Measurements from ENCODE around the gene KCNT2. TPM values are rescaled to one million over a fixed set of nuclear protein-coding genes. Genes with fewer than 3 reads are reported as not detected.
"Not testable (repeated sequence)": the region's sequence is repeated elsewhere in the genome, so short reads cannot be mapped to it uniquely, and the experiment has no call there.

Gene KCNT2
- total and polyA plus RNA-seq, 9 donors = 4.8 to 10.6 (median 8.4) TPM

DNA sequence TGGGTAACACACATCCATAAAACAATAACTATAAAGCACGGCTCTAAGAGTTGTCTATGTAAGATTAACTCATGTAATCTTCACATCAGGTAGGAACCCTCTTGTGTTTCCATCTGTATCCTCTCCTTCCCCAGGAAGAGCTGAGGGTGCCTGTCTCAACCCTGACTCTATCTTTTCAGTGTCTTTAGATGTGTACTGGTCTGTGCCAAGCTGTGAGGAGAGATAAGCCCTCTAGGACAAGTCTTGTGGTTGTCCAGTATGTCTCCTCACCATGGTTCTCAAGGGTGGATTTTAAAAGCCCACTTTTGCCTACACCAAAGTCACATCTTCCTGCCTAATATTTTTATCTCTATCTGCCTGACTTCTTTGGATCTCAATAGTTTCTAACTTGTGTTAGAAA is 300.1 kb downstream of the KCNT2 start:
- Histone ChIP-seq H3K9me3 (replicated peaks; ENCODE audit: control insufficient read depth, low read depth, low read length) (no peaks in the 10 kb centered on the region), H3K36me3 (ENCODE audit: control insufficient read depth, insufficient read depth, low read length) (no peaks in the 10 kb centered on the region), H3K4me3 (ENCODE audit: low read length) (no peak overlapping the region), H3K4me1 (ENCODE audit: control insufficient read depth, insufficient read depth, low read length) (no peaks in the 10 kb centered on the region), H3K27me3 (ENCODE audit: control insufficient read depth, insufficient read depth, low read length) (no peaks in the 10 kb centered on the region), H3K27ac (ENCODE audit: low read length) (no peak overlapping the region)
- DNase-seq = no peak
- no CpG with 5 or more reads among the region's 1 CpG for WGBS (ENCODE audit: insufficient coverage)

DNA sequence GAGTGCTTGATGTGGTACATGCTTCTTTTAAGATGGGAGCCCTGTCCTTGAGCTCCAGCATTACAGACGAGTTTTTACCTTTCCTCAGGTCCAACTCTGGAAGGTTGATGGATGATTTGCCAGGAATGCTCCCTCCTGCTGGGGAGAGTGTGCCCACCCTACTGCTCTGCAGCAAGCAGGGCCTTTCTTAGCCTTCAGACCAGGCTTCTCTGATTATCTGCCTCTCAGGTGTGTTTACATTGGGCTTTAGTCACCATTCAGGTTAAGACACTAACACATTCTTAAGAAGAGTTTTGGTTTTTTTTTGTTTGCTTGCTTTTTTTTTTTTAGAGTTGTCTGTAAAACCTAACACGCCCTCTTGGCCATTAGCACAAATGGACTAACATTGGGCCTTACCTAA is 301.8 kb downstream of the KCNT2 start:
- Histone ChIP-seq H3K27me3 (ENCODE audit: control insufficient read depth, insufficient read depth, low read length) (no peaks in the 10 kb centered on the region), H3K4me1 (ENCODE audit: control insufficient read depth, insufficient read depth, low read length) (no peaks in the 10 kb centered on the region), H3K4me3 (ENCODE audit: low read length) (no peak overlapping the region), H3K36me3 (ENCODE audit: control insufficient read depth, insufficient read depth, low read length) (no peaks in the 10 kb centered on the region), H3K27ac (ENCODE audit: low read length) (no peak overlapping the region), H3K9me3 (replicated peaks; ENCODE audit: control insufficient read depth, low read depth, low read length) (no peaks in the 10 kb centered on the region)
- no peak for DNase-seq
- WGBS (ENCODE audit: insufficient coverage) = no CpG with 5 or more reads among the region's 2 CpGs

DNA sequence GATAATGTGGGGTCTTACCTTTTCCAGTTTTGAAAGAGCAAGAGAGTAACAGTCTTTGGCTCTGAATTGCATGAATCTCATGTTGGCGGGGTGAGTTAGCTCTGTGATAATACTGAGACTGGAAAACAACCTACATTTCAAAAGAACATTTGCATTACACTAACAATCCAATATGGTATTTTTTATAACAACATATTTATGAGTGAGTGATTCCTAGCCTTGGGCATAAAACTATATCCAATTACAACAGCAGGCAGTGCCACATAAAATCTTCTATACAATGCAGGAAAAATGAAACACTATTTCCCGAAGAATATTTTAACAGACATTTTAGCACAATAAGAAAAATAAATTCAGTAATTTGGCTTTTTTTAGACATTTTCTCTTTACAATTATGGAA is 303.0 kb downstream of the KCNT2 start:
- no peak for DNase-seq
- Histone ChIP-seq H3K9me3 (replicated peaks; ENCODE audit: control insufficient read depth, low read depth, low read length) (no peaks in the 10 kb centered on the region), H3K27me3 (ENCODE audit: control insufficient read depth, insufficient read depth, low read length) (no peaks in the 10 kb centered on the region), H3K4me3 (ENCODE audit: low read length) (no peak overlapping the region), H3K36me3 (ENCODE audit: control insufficient read depth, insufficient read depth, low read length) (no peaks in the 10 kb centered on the region), H3K27ac (ENCODE audit: low read length) (no peak overlapping the region), H3K4me1 (ENCODE audit: control insufficient read depth, insufficient read depth, low read length) (no peaks in the 10 kb centered on the region)
- WGBS (ENCODE audit: insufficient coverage) = no CpG with 5 or more reads among the region's 2 CpGs

DNA sequence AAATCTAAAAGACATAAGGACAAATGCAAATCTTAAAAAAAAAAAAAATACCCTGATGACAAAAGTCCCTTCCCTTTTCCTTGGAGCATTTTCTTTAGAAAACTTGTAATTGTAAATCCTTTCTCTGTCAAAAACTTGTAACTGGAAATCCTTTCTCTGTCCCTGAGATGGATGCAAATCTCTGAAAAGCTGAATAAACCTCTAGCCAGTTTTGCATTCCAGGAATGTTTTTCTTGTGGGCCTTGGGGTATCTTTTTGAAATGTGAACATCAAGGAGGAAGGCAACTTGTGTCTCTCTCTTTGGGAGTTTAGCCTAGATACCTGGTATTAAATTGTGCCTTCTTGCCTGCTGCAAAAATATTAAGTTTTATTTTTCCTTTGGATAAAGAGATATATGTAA is 305.3 kb downstream of the KCNT2 start:
- no peak overlapping the region for H3K4me3 ChIP-seq (ENCODE audit: low read length)
- no peak for DNase-seq
- H3K27ac ChIP-seq (ENCODE audit: low read length) = no peak overlapping the region
- no peaks in the 10 kb centered on the region for H3K4me1 ChIP-seq (ENCODE audit: control insufficient read depth, insufficient read depth, low read length)
- H3K36me3 ChIP-seq (ENCODE audit: control insufficient read depth, insufficient read depth, low read length) = no peaks in the 10 kb centered on the region
- H3K27me3 ChIP-seq (ENCODE audit: control insufficient read depth, insufficient read depth, low read length) = no peaks in the 10 kb centered on the region
- no peaks in the 10 kb centered on the region for H3K9me3 ChIP-seq (replicated peaks; ENCODE audit: control insufficient read depth, low read depth, low read length)

DNA sequence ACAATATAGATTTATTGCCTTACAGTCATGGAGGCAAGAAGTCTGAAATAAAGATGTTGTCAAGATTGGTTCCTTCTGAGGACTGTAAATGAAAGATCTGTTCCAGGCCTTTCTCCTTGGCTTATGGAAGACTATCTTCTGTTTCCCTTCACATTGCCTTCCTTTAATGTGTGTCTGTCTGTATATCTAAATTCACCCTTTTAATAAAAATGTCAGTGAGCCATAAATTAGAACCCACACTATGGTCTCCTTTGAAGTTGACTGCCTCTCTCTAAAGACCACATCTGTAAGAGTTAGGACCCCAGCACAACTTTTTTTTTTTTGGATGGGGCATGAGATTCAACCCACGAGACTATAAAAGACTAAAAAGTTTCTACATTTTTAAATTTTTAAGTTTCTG is 305.8 kb downstream of the KCNT2 start:
- Histone ChIP-seq H3K36me3 (ENCODE audit: control insufficient read depth, insufficient read depth, low read length) (no peaks in the 10 kb centered on the region), H3K4me1 (ENCODE audit: control insufficient read depth, insufficient read depth, low read length) (no peaks in the 10 kb centered on the region), H3K27ac (ENCODE audit: low read length) (no peak overlapping the region), H3K4me3 (ENCODE audit: low read length) (no peak overlapping the region), H3K27me3 (ENCODE audit: control insufficient read depth, insufficient read depth, low read length) (no peaks in the 10 kb centered on the region), H3K9me3 (replicated peaks; ENCODE audit: control insufficient read depth, low read depth, low read length) (no peaks in the 10 kb centered on the region)
- DNase-seq = no peak
- WGBS (ENCODE audit: insufficient coverage) = no CpG with 5 or more reads among the region's 1 CpG

DNA sequence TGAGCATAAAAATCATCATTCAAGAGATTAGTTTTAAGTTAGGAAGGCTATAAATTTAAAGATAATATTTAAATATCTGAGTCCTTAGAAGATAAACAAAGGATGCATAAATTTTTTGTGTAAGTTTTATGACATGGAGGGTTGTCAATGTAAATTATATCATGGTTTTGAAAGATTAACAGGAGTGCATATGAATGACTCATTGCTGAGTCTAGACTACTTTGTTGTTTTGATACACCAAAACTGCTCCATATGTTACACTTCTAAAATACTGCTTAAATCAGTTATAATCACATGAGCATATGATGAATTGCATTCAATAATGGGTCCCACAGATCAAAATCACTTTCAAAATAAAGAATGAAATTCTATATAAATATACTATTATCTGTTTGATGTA is 312.5 kb downstream of the KCNT2 start:
- H3K36me3 ChIP-seq (ENCODE audit: control insufficient read depth, insufficient read depth, low read length) = no peaks in the 10 kb centered on the region
- DNase-seq = no peak
- H3K4me1 ChIP-seq (ENCODE audit: control insufficient read depth, insufficient read depth, low read length) = no peaks in the 10 kb centered on the region
- H3K4me3 ChIP-seq (ENCODE audit: low read length) = no peak overlapping the region
- H3K9me3 ChIP-seq (replicated peaks; ENCODE audit: control insufficient read depth, low read depth, low read length) = no peaks in the 10 kb centered on the region
- H3K27ac ChIP-seq (ENCODE audit: low read length) = no peak overlapping the region
- no peaks in the 10 kb centered on the region for H3K27me3 ChIP-seq (ENCODE audit: control insufficient read depth, insufficient read depth, low read length)

DNA sequence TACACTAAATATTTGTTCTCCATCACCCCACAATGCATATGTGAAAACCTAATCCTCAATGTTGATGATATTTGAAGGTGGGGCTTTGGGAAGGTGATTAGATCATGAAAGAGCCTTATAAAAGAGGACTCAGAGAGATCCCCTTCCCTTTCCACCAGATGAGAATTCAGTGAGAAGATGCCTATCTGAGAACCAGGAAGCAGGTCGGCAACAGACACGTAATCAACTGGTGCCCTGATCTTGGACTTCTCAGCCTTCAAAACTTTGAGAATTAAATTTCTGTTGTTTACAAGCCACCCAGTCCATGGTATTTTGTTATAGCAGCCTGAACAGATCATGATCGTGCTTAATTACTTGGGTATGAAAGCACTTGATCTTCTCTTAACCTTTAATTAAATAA is 329.4 kb downstream of the KCNT2 start:
- 80% methylated on average over 1 of the region's 3 CpGs for WGBS (ENCODE audit: insufficient coverage)
- Histone ChIP-seq H3K36me3 (ENCODE audit: control insufficient read depth, insufficient read depth, low read length) (no peaks in the 10 kb centered on the region), H3K4me1 (ENCODE audit: control insufficient read depth, insufficient read depth, low read length) (no peaks in the 10 kb centered on the region), H3K27ac (ENCODE audit: low read length) (no peak overlapping the region), H3K9me3 (replicated peaks; ENCODE audit: control insufficient read depth, low read depth, low read length) (no peaks in the 10 kb centered on the region), H3K27me3 (ENCODE audit: control insufficient read depth, insufficient read depth, low read length) (no peaks in the 10 kb centered on the region), H3K4me3 (ENCODE audit: low read length) (no peak overlapping the region)
- DNase-seq = no peak

DNA sequence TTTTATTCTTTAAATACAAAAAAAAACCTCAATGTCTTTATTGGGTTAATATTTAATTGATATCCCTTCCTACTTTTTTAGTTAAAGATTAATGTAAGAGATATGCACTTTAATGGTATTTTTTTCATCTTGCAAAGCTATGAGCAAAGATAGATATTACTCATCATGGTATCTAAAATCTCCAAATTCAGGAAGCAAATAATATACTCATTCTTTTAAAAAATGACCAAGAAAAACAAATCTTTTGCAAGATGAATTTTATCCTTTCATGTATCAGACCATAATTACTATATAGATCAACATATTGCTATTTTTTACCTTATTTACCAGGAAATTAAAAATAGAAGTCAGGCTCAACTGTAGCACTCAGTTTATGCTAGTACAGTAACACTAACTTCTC is 330.4 kb downstream of the KCNT2 start:
- H3K4me1 ChIP-seq (ENCODE audit: control insufficient read depth, insufficient read depth, low read length) = no peaks in the 10 kb centered on the region
- H3K27me3 ChIP-seq (ENCODE audit: control insufficient read depth, insufficient read depth, low read length) = no peaks in the 10 kb centered on the region
- no peak for DNase-seq
- H3K9me3 ChIP-seq (replicated peaks; ENCODE audit: control insufficient read depth, low read depth, low read length) = no peaks in the 10 kb centered on the region
- no peak overlapping the region for H3K27ac ChIP-seq (ENCODE audit: low read length)
- no peak overlapping the region for H3K4me3 ChIP-seq (ENCODE audit: low read length)
- no peaks in the 10 kb centered on the region for H3K36me3 ChIP-seq (ENCODE audit: control insufficient read depth, insufficient read depth, low read length)

DNA sequence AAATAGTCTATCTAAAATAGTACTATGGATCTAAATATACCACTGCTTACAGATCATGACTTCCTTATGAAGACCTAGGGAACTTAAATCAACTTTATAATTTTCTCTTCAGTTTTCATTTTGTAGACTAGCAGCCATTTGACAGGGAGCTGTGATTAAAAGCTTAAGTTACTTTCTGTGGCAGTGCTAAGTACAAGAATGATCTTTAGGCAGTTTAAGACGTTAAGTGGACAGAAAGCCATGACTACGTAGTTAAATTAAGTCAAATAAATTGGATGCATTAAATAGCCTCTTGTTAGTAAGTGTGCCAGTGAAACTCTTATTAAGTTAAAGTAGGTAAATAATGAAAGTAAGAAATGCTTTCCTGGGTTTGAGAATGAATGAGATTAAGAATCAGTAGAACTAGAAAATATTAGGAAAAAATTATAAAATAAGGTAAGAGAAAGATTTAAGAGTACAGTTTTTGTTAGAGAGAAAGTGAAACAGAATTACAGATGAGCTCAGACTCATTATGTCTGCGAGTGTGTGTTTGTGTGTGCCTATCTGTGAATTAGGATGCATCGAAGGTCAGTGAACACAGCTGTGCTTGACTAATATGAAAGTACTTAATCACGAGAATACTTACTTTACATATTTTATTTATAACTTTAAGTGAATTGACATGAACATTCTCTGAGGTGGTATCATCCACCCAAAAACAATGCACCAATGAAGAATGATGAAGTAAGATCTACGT is 336.9 kb downstream of the KCNT2 start:
- H3K27ac ChIP-seq (ENCODE audit: low read length) = no peak overlapping the region
- no peak overlapping the region for H3K4me3 ChIP-seq (ENCODE audit: low read length)
- WGBS (ENCODE audit: insufficient coverage) = 100% methylated on average over 1 of the region's 6 CpGs
- no peaks in the 10 kb centered on the region for H3K4me1 ChIP-seq (ENCODE audit: control insufficient read depth, insufficient read depth, low read length)
- no peaks in the 10 kb centered on the region for H3K36me3 ChIP-seq (ENCODE audit: control insufficient read depth, insufficient read depth, low read length)
- H3K27me3 ChIP-seq (ENCODE audit: control insufficient read depth, insufficient read depth, low read length) = no peaks in the 10 kb centered on the region
- H3K9me3 ChIP-seq (replicated peaks; ENCODE audit: control insufficient read depth, low read depth, low read length) = no peaks in the 10 kb centered on the region
- no peak for DNase-seq

DNA sequence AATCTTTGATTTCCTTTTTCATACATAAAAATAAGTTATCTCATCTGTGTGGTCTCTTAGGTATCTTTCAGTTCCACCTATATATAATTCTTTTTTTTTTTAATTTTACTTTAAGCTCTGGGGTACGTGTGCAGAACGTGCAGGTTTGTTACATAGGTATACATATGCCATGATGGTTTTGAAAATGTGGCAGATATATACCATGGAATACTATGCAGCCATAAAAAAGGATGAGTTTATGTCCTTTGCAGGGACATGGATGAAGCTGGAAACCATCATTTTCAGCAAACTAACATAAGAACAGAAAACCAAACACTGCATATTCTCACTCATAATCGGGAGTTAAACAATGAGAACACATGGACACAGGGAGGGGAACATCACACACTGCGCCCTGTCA is 345.2 kb downstream of the KCNT2 start:
- not testable (repeated sequence) for H3K27ac ChIP-seq (ENCODE audit: low read length); H3K4me1 ChIP-seq (ENCODE audit: control insufficient read depth, insufficient read depth, low read length); H3K9me3 ChIP-seq (replicated peaks; ENCODE audit: control insufficient read depth, low read depth, low read length); H3K4me3 ChIP-seq (ENCODE audit: low read length); DNase-seq; H3K36me3 ChIP-seq (ENCODE audit: control insufficient read depth, insufficient read depth, low read length); H3K27me3 ChIP-seq (ENCODE audit: control insufficient read depth, insufficient read depth, low read length)
- WGBS (ENCODE audit: insufficient coverage) = no CpG with 5 or more reads among the region's 4 CpGs

DNA sequence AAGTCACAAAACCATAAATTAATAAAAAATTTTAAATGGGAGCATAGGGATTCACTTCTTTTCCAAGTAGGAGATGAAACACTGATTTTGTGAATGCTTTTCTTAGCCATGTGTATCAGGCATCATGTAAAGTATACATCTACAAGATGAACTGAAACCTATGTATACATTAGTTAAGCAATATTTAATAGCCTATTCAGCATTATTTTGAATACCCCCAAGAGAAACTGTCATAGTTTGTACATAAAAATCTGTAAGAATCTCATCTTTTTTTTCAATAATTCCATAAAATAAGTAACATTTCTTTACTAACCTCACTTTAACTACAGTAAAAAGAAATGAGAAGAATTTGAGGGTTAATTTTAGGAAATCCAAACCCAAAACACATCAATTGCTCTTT is 348.0 kb downstream of the KCNT2 start:
- Histone ChIP-seq H3K27ac (ENCODE audit: low read length) (no peak overlapping the region), H3K36me3 (ENCODE audit: control insufficient read depth, insufficient read depth, low read length) (peaks cover 2% of the 10 kb centered on the region), H3K4me1 (ENCODE audit: control insufficient read depth, insufficient read depth, low read length) (no peaks in the 10 kb centered on the region), H3K4me3 (ENCODE audit: low read length) (no peak overlapping the region), H3K9me3 (replicated peaks; ENCODE audit: control insufficient read depth, low read depth, low read length) (no peaks in the 10 kb centered on the region), H3K27me3 (ENCODE audit: control insufficient read depth, insufficient read depth, low read length) (no peaks in the 10 kb centered on the region)
- DNase-seq = no peak

All from muscle of leg (tissue), 11 donors.